Calu3 (cell line): ENCODE data around the gene METTL13. TPM values are rescaled to one million over a fixed set of nuclear protein-coding genes. Genes with fewer than 3 reads are reported as not detected.

Experiments
- BruUV-seq: library from RNA; stranded (reverse); fragments of 400-500 nt; replicated peaks from 2 replicates; lab custom pipeline; 2021; lab: Mats Ljungman, UMichigan
- CTCF ChIA-PET: fragments of 300-600 bp; sonication (Branson Sonifier 250); formaldehyde crosslinking; loops from one replicate; lab custom pipeline; 2022; ENCODE audit warnings: antibody characterized with exemption; lab: Charles Lee
- DNase-seq: peaks from one replicate; pipeline ENCODE4 v3.0.0; 2022
- H3K27ac Mint-ChIP-seq: one replicate; pipeline ENCODE4 v1.8.0; 2022; ENCODE audit warnings: mixed read lengths; ENCODE audit not compliant: unreplicated experiment
- H3K27me3 Mint-ChIP-seq: one replicate; pipeline ENCODE4 v1.8.0; 2022; ENCODE audit warnings: mixed read lengths; ENCODE audit not compliant: unreplicated experiment
- H3K36me3 Mint-ChIP-seq: one replicate; pipeline ENCODE4 v1.8.0; 2022; ENCODE audit warnings: mild to moderate bottlenecking, moderate library complexity, mixed read lengths; ENCODE audit not compliant: insufficient read depth, unreplicated experiment
- H3K4me1 Mint-ChIP-seq: one replicate; pipeline ENCODE4 v1.8.0; 2022; ENCODE audit warnings: mild to moderate bottlenecking, low read depth, mixed read lengths; ENCODE audit not compliant: unreplicated experiment
- H3K4me3 Mint-ChIP-seq: one replicate; pipeline ENCODE4 v1.8.0; 2022; ENCODE audit warnings: mild to moderate bottlenecking, low read depth, moderate library complexity, mixed read lengths; ENCODE audit not compliant: unreplicated experiment
- H3K9me3 Mint-ChIP-seq: one replicate; pipeline ENCODE4 v1.8.0; 2022; ENCODE audit warnings: low read depth, mixed read lengths; ENCODE audit not compliant: unreplicated experiment
- CTCF ChIP-seq: fragments of 200-600 bp; IDR thresholded peaks from one replicate; pipeline ENCODE4 v1.8.0; 2022; ENCODE audit warnings: antibody characterized with exemption; ENCODE audit not compliant: unreplicated experiment
- intact Hi-C: fragments of 100-400 bp; cut with micrococcal nuclease; formaldehyde crosslinking; loops from one replicate; pipeline ENCODE4 v1.10.0; 2022; ENCODE audit not compliant: unreplicated experiment
- total RNA-seq: library from RNA; stranded (reverse); gene quantifications from 2 replicates; pipeline ENCODE4 v1.2.3, GENCODE V29; 2022

The METTL13 gene
- total RNA-seq, 1 experiment from 2014 or later, result 53.1 TPM

GRCh38 chr1:171793636-171794035 lies 12.2 kb downstream of the METTL13 start:
- DNase-seq, result no peak
- Mint-ChIP-seq H3K36me3 (peaks cover 25% of the 10 kb centered on the region), H3K9me3 (no peaks in the 10 kb centered on the region), H3K4me3 (no peak overlapping the region), H3K4me1 (peaks cover 8% of the 10 kb centered on the region), H3K27ac (no peak overlapping the region), H3K27me3 (no peaks in the 10 kb centered on the region)
- CTCF ChIA-PET, result interaction anchor here (1.0 kb wide), 1 partner anchor 9 kb away, joined by 3 read pairs; no protein-coding TSS in a partner anchor
- TF ChIP-seq CTCF, result no peak
- intact Hi-C loops, result no loop called here
- no TSS peak for BruUV-seq

GRCh38 chr1:171794085-171794484 lies 12.6 kb downstream of the METTL13 start:
- BruUV-seq, result no TSS peak
- peaks cover 24% of the 10 kb centered on the region for H3K36me3 Mint-ChIP-seq

GRCh38 chr1:171796592-171796991 lies 15.1 kb downstream of the METTL13 start:
- H3K27ac Mint-ChIP-seq, result no peak overlapping the region
- H3K4me1 Mint-ChIP-seq, result peaks cover 4% of the 10 kb centered on the region
- H3K36me3 Mint-ChIP-seq, result peaks cover 12% of the 10 kb centered on the region
- H3K27me3 Mint-ChIP-seq, result no peaks in the 10 kb centered on the region
- CTCF ChIA-PET, result interaction anchor here (0.5 kb wide), 1 partner anchor 1958 kb away, joined by 5 read pairs; no protein-coding TSS in a partner anchor
- H3K4me3 Mint-ChIP-seq, result no peak overlapping the region
- intact Hi-C loops, result no loop called here
- no peaks in the 10 kb centered on the region for H3K9me3 Mint-ChIP-seq
- no peak for TF ChIP-seq CTCF
- BruUV-seq, result no TSS peak
- no peak for DNase-seq

More at GRCh38 chr1:171794085-171794484, 12.6 kb downstream of the METTL13 start:
- no peak for TF ChIP-seq CTCF
- H3K4me1 Mint-ChIP-seq, result peaks cover 5% of the 10 kb centered on the region
- no peak overlapping the region for H3K27ac Mint-ChIP-seq
- H3K9me3 Mint-ChIP-seq, result no peaks in the 10 kb centered on the region
- CTCF ChIA-PET, result interaction anchor here (1.0 kb wide), 1 partner anchor 10 kb away, joined by 3 read pairs; no protein-coding TSS in a partner anchor
- no peaks in the 10 kb centered on the region for H3K27me3 Mint-ChIP-seq
- intact Hi-C loops, result no loop called here
- DNase-seq, result no peak
- H3K4me3 Mint-ChIP-seq, result no peak overlapping the region

- no TSS peak for BruUV-seq
- Mint-ChIP-seq H3K27ac (no peak overlapping the region), H3K36me3 (peaks cover 12% of the 10 kb centered on the region)
These were observed 16.9 kb downstream of the METTL13 start for GRCh38 chr1:171798311-171798710.

More at GRCh38 chr1:171798311-171798710, 16.9 kb downstream of the METTL13 start:
- peaks cover 8% of the 10 kb centered on the region for H3K4me1 Mint-ChIP-seq
- no peak for DNase-seq
- H3K27me3 Mint-ChIP-seq, result no peaks in the 10 kb centered on the region
- H3K9me3 Mint-ChIP-seq, result no peaks in the 10 kb centered on the region
- H3K4me3 Mint-ChIP-seq, result no peak overlapping the region
- CTCF ChIA-PET, result interaction anchor here (5.8 kb wide), 1 partner anchor 186 kb away, joined by 102 read pairs; no protein-coding TSS in a partner anchor
- no peak for TF ChIP-seq CTCF
- intact Hi-C loops, result no loop called here
